GM12891 (cell line): Measurements from ENCODE around the gene ASTN2.

Source experiments
- POLR2A ChIP-seq: IDR thresholded peaks from 2 replicates; pipeline ENCODE4 v1.6.1; 2011; ENCODE audit warnings: low read depth, low read length, control low read depth
- POLR2AphosphoS5 ChIP-seq: IDR thresholded peaks from 2 replicates; pipeline ENCODE4 v1.6.1; 2011; ENCODE audit warnings: low read depth, low read length, control low read depth

GRCh38 chr9:116406469-116406868 lies 1008.4 kb downstream of the ASTN2 start:
- TF ChIP-seq POLR2AphosphoS5 (no peak), POLR2A (no peak)
